GM18526 (cell line): Measurements from ENCODE around the gene SDR39U1.

ENCODE experiments used
- POLR2A ChIP-seq: IDR thresholded peaks from 3 replicates; pipeline ENCODE4 v1.6.1; 2011; ENCODE audit not compliant: insufficient read length; ENCODE audit errors: extremely low read depth

The SDR39U1 gene

DNA sequence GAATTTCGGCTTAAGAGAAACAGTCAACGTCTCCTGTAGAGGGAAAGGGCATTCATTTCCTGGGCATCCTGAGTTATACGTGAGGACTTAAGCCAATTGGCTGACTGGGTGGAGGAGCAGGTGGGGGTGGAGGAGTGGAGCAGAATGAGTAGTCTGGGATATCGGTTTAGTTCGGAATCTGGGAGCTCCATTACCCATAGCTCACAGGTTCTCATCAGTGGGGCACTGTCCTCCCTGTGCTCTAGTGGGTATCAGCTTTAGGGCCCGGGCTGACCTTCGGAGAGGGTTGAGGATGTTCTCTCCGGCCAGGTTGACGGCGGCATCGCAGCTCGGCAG lies 704 bp downstream of the SDR39U1 start:
- TF ChIP-seq POLR2A = no peak

GRCh38 chr14:24441485-24441884 lies 1.1 kb downstream of the SDR39U1 start:
- no peak for TF ChIP-seq POLR2A

GRCh38 chr14:24440606-24441399 lies 1.8 kb downstream of the SDR39U1 start:
- no peak for TF ChIP-seq POLR2A

- no peak for TF ChIP-seq POLR2A
Observed at GRCh38 chr14:24439830-24440605, 2.6 kb downstream of the SDR39U1 start.

GRCh38 chr14:24439257-24439656 lies 3.3 kb downstream of the SDR39U1 start:
- TF ChIP-seq POLR2A = no peak

- TF ChIP-seq POLR2A = no peak
Observed at GRCh38 chr14:24438223-24439097, 4.1 kb downstream of the SDR39U1 start.

- no peak for TF ChIP-seq POLR2A
Observed at GRCh38 chr14:24437736-24438067, 4.9 kb downstream of the SDR39U1 start.

DNA sequence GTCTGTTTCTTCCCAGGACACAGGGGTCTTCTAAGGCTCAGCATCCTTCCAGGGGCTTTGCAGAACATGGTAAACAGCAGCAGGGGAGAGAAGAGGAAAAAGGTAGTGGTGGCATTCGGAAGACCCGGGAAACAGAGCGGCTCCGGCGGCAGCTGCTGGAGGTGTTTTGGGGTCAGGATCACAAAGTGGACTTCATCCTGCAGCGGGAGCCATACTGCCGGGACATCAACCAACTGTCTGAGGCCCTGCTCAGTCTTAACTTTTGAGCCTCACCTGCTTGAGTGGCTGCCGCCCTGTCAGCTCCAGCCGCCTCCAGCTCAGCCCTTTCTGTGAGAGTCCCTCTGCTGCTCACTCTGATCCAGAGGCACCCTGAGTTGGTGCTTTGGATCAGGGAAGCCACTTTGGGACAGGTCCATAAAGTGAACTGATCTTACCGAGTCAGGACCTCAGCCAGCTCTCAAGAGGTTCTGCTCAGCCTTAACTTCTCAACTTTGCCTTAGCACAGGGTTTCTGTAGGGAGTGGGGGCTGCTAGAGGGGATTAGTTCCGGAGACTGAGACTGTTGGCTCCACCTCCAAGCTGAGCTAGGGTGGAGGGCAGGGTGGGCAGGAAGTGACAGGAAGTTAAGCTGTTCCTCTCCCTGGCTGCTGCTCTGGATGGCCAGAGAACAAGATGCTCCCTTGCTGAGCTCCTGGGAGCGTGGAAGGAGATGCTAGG lies 5.4 kb downstream of the SDR39U1 start:
- no peak for TF ChIP-seq POLR2A

GRCh38 chr14:24436355-24437019 lies 6.1 kb downstream of the SDR39U1 start:
- TF ChIP-seq POLR2A = peak; percentile 11

GRCh38 chr14:24435998-24436354 lies 6.6 kb downstream of the SDR39U1 start:
- TF ChIP-seq POLR2A = no peak

GRCh38 chr14:24435192-24435810 lies 7.3 kb downstream of the SDR39U1 start:
- no peak for TF ChIP-seq POLR2A

GRCh38 chr14:24434676-24435075 lies 7.9 kb downstream of the SDR39U1 start:
- no peak for TF ChIP-seq POLR2A

- no peak for TF ChIP-seq POLR2A
Observed at GRCh38 chr14:24434036-24434435, 8.5 kb downstream of the SDR39U1 start.
